Liver (tissue), 3 donors: ENCODE measurements around the gene PZP.

Source experiments
- RAD21 ChIP-seq, 2 donors: IDR thresholded peaks; 2 replicates each; pipeline ENCODE4 v1.6.1; 2016; ENCODE audit warnings: antibody characterized with exemption in 2 of 2, mild to moderate bottlenecking in 2 of 2
- TF ChIP-seq, protein P1 (sequence below): IDR thresholded peaks from 2 replicates; pipeline ENCODE4 v1.6.1; 2016; ENCODE audit warnings: antibody characterized with exemption, mild to moderate bottlenecking
- TF ChIP-seq, protein P2 (sequence below): fragments of 150-350 bp; IDR thresholded peaks from 2 replicates; pipeline ENCODE4 v1.5.1; 2017; ENCODE audit warnings: improper control_type of control experiment, low read depth, low read length; ENCODE audit not compliant: missing input control
- TF ChIP-seq, protein P3 (sequence below): IDR thresholded peaks from 2 replicates; pipeline ENCODE4 v1.6.1; 2016; ENCODE audit warnings: antibody characterized with exemption
- donor health status: healthy.
- donor health status: healthy.

DNA sequence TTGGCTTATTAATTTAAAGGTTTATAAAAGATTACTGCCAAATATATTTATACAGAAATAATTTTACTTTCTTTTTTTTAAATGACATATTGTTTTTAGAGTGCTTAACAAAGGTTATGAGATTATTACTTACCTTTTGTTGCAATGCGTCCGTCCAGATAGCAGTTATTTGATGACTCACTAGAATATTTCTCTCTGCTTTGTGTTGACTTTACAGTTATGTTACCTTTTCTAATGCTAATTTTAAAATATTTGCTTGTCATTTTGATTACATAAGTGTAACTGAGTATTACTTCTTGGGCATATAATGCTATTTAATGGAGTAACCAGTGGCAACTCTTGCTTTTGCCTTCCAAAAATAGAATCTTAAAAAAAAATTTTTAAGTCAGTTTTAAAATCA lies 6.3 kb upstream of the PZP start:
- TF ChIP-seq, protein P1, sequence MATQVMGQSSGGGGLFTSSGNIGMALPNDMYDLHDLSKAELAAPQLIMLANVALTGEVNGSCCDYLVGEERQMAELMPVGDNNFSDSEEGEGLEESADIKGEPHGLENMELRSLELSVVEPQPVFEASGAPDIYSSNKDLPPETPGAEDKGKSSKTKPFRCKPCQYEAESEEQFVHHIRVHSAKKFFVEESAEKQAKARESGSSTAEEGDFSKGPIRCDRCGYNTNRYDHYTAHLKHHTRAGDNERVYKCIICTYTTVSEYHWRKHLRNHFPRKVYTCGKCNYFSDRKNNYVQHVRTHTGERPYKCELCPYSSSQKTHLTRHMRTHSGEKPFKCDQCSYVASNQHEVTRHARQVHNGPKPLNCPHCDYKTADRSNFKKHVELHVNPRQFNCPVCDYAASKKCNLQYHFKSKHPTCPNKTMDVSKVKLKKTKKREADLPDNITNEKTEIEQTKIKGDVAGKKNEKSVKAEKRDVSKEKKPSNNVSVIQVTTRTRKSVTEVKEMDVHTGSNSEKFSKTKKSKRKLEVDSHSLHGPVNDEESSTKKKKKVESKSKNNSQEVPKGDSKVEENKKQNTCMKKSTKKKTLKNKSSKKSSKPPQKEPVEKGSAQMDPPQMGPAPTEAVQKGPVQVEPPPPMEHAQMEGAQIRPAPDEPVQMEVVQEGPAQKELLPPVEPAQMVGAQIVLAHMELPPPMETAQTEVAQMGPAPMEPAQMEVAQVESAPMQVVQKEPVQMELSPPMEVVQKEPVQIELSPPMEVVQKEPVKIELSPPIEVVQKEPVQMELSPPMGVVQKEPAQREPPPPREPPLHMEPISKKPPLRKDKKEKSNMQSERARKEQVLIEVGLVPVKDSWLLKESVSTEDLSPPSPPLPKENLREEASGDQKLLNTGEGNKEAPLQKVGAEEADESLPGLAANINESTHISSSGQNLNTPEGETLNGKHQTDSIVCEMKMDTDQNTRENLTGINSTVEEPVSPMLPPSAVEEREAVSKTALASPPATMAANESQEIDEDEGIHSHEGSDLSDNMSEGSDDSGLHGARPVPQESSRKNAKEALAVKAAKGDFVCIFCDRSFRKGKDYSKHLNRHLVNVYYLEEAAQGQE, result no peak
- TF ChIP-seq, protein P2, sequence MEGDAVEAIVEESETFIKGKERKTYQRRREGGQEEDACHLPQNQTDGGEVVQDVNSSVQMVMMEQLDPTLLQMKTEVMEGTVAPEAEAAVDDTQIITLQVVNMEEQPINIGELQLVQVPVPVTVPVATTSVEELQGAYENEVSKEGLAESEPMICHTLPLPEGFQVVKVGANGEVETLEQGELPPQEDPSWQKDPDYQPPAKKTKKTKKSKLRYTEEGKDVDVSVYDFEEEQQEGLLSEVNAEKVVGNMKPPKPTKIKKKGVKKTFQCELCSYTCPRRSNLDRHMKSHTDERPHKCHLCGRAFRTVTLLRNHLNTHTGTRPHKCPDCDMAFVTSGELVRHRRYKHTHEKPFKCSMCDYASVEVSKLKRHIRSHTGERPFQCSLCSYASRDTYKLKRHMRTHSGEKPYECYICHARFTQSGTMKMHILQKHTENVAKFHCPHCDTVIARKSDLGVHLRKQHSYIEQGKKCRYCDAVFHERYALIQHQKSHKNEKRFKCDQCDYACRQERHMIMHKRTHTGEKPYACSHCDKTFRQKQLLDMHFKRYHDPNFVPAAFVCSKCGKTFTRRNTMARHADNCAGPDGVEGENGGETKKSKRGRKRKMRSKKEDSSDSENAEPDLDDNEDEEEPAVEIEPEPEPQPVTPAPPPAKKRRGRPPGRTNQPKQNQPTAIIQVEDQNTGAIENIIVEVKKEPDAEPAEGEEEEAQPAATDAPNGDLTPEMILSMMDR, result no peak
- no peak for TF ChIP-seq RAD21 (IDR thresholded peaks at IDR 0.05)
- TF ChIP-seq, protein P3, sequence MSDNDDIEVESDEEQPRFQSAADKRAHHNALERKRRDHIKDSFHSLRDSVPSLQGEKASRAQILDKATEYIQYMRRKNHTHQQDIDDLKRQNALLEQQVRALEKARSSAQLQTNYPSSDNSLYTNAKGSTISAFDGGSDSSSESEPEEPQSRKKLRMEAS, result no peak
